HG03439 (cell line): Measurements from ENCODE around the gene DNAJB11.

Source experiments
- ATAC-seq: cut with Tn5 transposase; IDR thresholded peaks from one replicate; pipeline ENCODE4 v1.9.1; 2021; ENCODE audit warnings: mild to moderate bottlenecking, moderate library complexity; ENCODE audit not compliant: unreplicated experiment

DNAJB11 gene

GRCh38 chr3:186594591-186595113 is 24.1 kb downstream of the DNAJB11 start:
- no peak for ATAC-seq

- ATAC-seq = no peak
Observed at GRCh38 chr3:186596568-186597287, 26.2 kb downstream of the DNAJB11 start.

- no peak for ATAC-seq
Observed at GRCh38 chr3:186598108-186598784, 27.7 kb downstream of the DNAJB11 start.

GRCh38 chr3:186598794-186599141 is 28.2 kb downstream of the DNAJB11 start:
- no peak for ATAC-seq

GRCh38 chr3:186599142-186599784 is 28.7 kb downstream of the DNAJB11 start:
- no peak for ATAC-seq

- no peak for ATAC-seq
Observed at GRCh38 chr3:186599785-186600166, 29.3 kb downstream of the DNAJB11 start.

- ATAC-seq = no peak
Observed at GRCh38 chr3:186600896-186601295, 30.4 kb downstream of the DNAJB11 start.

- no peak for ATAC-seq
Observed at GRCh38 chr3:186603159-186603558, 32.6 kb downstream of the DNAJB11 start.

- ATAC-seq = no peak
Observed at GRCh38 chr3:186605078-186605477, 34.6 kb downstream of the DNAJB11 start.

GRCh38 chr3:186605561-186606545 is 35.3 kb downstream of the DNAJB11 start:
- ATAC-seq = no peak

- ATAC-seq = no peak
Observed at GRCh38 chr3:186608624-186609215, 38.2 kb downstream of the DNAJB11 start.

- no peak for ATAC-seq
Observed at GRCh38 chr3:186609247-186609868, 38.8 kb downstream of the DNAJB11 start.

GRCh38 chr3:186612065-186612464 is 41.5 kb downstream of the DNAJB11 start:
- no peak for ATAC-seq

- no peak for ATAC-seq
Observed at GRCh38 chr3:186612721-186613636, 42.5 kb downstream of the DNAJB11 start, which contains the start of gene AHSG. AHSG (plus strand) TSS chr3:186613060; CDS start chr3:186613142, 82 bp downstream.

- no peak for ATAC-seq
Observed at GRCh38 chr3:186613637-186614265, 43.2 kb downstream of the DNAJB11 start.

GRCh38 chr3:186614266-186614596 is 43.7 kb downstream of the DNAJB11 start:
- no peak for ATAC-seq

- peak; percentile 63 for ATAC-seq
Observed at GRCh38 chr3:186614597-186615483, 44.3 kb downstream of the DNAJB11 start.

- no peak for ATAC-seq
Observed at GRCh38 chr3:186616299-186616617, 45.7 kb downstream of the DNAJB11 start.
